ENCODE data around the gene PRCC. TPM values are rescaled to one million over a fixed set of nuclear protein-coding genes. Genes with fewer than 3 reads are reported as not detected.
A peak's percentile ranks its signal among the peaks of the same experiment; 100 is the strongest.

PRCC gene
- polyA plus RNA-seq, 3 donors, result 26.7 to 37.1 (median 29.6) TPM

DNA sequence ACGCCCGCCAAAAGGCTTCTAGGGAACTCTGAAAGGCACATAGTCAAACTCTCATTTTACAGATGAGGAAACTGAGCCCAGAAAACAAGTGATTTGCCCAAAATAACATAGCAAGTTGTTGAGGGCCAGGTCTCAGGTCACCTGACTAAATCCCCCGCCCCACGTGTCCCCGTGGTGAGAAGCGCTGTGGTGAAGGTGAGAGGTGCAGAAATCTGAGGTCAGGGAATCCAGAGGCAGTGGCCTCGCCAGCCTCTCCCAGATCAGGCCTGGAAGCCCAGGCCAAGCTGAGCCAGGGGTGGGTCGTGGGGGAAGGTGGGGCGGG lies 21.0 kb upstream of the PRCC start:
- intact Hi-C loops (cut with micrococcal nuclease), result loop anchor here in 1 of 2 donors (5.0 kb wide), 1 partner anchor 244 kb away; the partner anchor contains the start of gene MEF2D
- H3K4me3 ChIP-seq (replicated peaks in 1 of 3; ENCODE audit: low read depth in 2 of 3, low read length in 3 of 3), result peak overlapping the region in 1 of 3 experiments; percentile 84
- WGBS (ENCODE audit: insufficient coverage), result 60% methylated on average over 1 of the region's 9 CpGs
- peak overlapping the region; percentile 91 to 96 (median 95) for H3K27ac Mint-ChIP-seq
- no peak overlapping the region for H2AFZ ChIP-seq (ENCODE audit: insufficient read depth, low read depth, low read length, poor library complexity, severe bottlenecking)
- peaks cover 28 to 41% of the 10 kb centered on the region in 2 donors for H3K36me3 Mint-ChIP-seq
- peak overlapping the region; percentile 81 to 89 for H3K27ac ChIP-seq (ENCODE audit: low read depth in 1 of 2, low read length in 2 of 2)
- H3K9me3 Mint-ChIP-seq, result peaks cover 0 to 2% (median 0%) of the 10 kb centered on the region in 7 donors
- DNase-seq, result no peak
- H3K27me3 ChIP-seq (ENCODE audit: control insufficient read depth in 2 of 2, insufficient read depth in 2 of 2, low read length in 2 of 2), result no peaks in the 10 kb centered on the region
- H3K4me1 ChIP-seq (ENCODE audit: control insufficient read depth in 1 of 2, insufficient read depth in 2 of 2, low read length in 2 of 2), result peaks cover 57 to 68% of the 10 kb centered on the region in 2 donors
- peak overlapping the region; percentile 91 for H3K4me2 ChIP-seq (replicated peaks; ENCODE audit: extremely low read depth, low read length, poor library complexity, severe bottlenecking)
- H3K9me3 ChIP-seq (replicated peaks in 1 of 2; ENCODE audit: control insufficient read depth in 1 of 2, insufficient read depth in 1 of 2, low read length in 2 of 2), result no peaks in the 10 kb centered on the region
- peaks cover 79% of the 10 kb centered on the region for H3K79me2 ChIP-seq (ENCODE audit: insufficient read depth, low read length)
- TF ChIP-seq, protein P1, sequence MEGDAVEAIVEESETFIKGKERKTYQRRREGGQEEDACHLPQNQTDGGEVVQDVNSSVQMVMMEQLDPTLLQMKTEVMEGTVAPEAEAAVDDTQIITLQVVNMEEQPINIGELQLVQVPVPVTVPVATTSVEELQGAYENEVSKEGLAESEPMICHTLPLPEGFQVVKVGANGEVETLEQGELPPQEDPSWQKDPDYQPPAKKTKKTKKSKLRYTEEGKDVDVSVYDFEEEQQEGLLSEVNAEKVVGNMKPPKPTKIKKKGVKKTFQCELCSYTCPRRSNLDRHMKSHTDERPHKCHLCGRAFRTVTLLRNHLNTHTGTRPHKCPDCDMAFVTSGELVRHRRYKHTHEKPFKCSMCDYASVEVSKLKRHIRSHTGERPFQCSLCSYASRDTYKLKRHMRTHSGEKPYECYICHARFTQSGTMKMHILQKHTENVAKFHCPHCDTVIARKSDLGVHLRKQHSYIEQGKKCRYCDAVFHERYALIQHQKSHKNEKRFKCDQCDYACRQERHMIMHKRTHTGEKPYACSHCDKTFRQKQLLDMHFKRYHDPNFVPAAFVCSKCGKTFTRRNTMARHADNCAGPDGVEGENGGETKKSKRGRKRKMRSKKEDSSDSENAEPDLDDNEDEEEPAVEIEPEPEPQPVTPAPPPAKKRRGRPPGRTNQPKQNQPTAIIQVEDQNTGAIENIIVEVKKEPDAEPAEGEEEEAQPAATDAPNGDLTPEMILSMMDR (IDR thresholded peaks at IDR 0.05), result no peak
- H3K9ac ChIP-seq (ENCODE audit: insufficient read depth, low read length, poor library complexity, severe bottlenecking), result peak overlapping the region; percentile 62
- peaks cover 62% of the 10 kb centered on the region for H3K4me1 Mint-ChIP-seq
- H3K36me3 ChIP-seq (replicated peaks in 1 of 2; ENCODE audit: control insufficient read depth in 1 of 2, insufficient read depth in 2 of 2, low read length in 2 of 2), result peaks cover 30 to 35% of the 10 kb centered on the region in 2 donors
- peaks cover 45% of the 10 kb centered on the region for H4K20me1 ChIP-seq (ENCODE audit: insufficient read depth, low read length)
- H3K4me3 Mint-ChIP-seq, result peak overlapping the region in 1 of 2 donors; percentile 90
- peaks cover 0 to 3% (median 2%) of the 10 kb centered on the region in 3 donors for H3K27me3 Mint-ChIP-seq (ENCODE audit: low read depth in 3 of 3)

DNA sequence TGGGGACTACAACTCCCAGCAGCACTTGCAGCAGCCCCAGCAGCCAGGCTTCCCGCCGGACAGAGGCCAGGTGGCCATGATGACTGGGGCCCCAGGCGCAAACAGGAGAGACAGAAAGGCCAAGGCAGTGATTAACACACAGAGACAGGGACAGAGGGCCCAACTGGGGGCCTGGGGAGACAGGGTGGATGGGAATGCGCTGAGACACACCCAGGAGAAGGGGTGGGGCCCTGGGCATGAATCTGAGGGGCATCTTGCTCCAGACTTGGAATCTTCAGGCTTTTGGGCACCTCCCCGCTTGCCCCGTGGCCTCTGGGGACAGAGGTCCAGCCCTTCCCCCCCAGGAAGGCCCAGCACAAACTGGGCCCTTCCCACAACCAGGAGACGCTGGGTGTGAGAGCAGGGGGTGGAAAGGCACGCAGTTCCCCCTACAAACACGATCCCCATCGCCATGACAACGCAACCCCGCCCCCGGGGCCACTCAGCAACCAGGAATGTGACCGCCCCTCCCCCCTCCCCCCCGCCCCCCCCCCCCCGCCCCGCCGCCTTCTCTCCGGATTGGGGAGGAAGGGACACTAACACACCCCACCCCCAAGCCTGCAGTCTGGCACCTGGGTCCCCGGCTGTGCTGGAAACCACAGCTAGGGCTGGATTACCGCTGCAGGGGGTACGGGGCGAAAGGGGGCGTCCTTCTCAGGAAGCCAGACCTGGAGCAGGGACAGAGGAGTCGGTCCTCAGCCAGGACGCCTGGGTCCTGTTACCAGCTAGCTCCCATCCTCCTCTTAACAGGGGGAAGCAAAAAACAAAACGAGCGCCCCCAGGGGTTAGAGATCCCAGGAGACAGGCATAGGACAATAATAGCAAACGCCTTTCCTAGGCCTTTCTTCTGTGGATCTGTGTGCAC lies 20.4 kb upstream of the PRCC start:
- WGBS (ENCODE audit: insufficient coverage), result 19% methylated on average over 5 of the region's 29 CpGs
- peaks cover 28 to 34% of the 10 kb centered on the region in 2 donors for H3K36me3 ChIP-seq (replicated peaks in 1 of 2; ENCODE audit: control insufficient read depth in 1 of 2, insufficient read depth in 2 of 2, low read length in 2 of 2)
- Mint-ChIP-seq H3K36me3 (peaks cover 28 to 38% of the 10 kb centered on the region in 2 donors), H3K4me3 (peak overlapping the region; percentile 78 to 97), H3K4me1 (peaks cover 57% of the 10 kb centered on the region), H3K27me3 (ENCODE audit: low read depth in 3 of 3) (peaks cover 0 to 3% (median 2%) of the 10 kb centered on the region in 3 donors), H3K9me3 (peaks cover 0 to under 1% (median 0%) of the 10 kb centered on the region in 7 donors), H3K27ac (peak overlapping the region; percentile 91 to 98 (median 95))
- H3K79me2 ChIP-seq (ENCODE audit: insufficient read depth, low read length), result peaks cover 84% of the 10 kb centered on the region
- peaks cover 52 to 62% of the 10 kb centered on the region in 2 donors for H3K4me1 ChIP-seq (ENCODE audit: control insufficient read depth in 1 of 2, insufficient read depth in 2 of 2, low read length in 2 of 2)
- H3K9ac ChIP-seq (ENCODE audit: insufficient read depth, low read length, poor library complexity, severe bottlenecking), result peak overlapping the region; percentile 80
- no peak overlapping the region for H2AFZ ChIP-seq (ENCODE audit: insufficient read depth, low read depth, low read length, poor library complexity, severe bottlenecking)
- peaks cover 45% of the 10 kb centered on the region for H4K20me1 ChIP-seq (ENCODE audit: insufficient read depth, low read length)
- H3K9me3 ChIP-seq (replicated peaks in 1 of 2; ENCODE audit: control insufficient read depth in 1 of 2, insufficient read depth in 1 of 2, low read length in 2 of 2), result no peaks in the 10 kb centered on the region
- H3K27me3 ChIP-seq (ENCODE audit: control insufficient read depth in 2 of 2, insufficient read depth in 2 of 2, low read length in 2 of 2), result no peaks in the 10 kb centered on the region
- peak overlapping the region; percentile 14 to 84 (median 34) for H3K4me3 ChIP-seq (replicated peaks in 1 of 3; ENCODE audit: low read depth in 2 of 3, low read length in 3 of 3)
- TF ChIP-seq, protein P1 (IDR thresholded peaks at IDR 0.05), result no peak
- peak overlapping the region; percentile 91 for H3K4me2 ChIP-seq (replicated peaks; ENCODE audit: extremely low read depth, low read length, poor library complexity, severe bottlenecking)
- intact Hi-C loops (cut with micrococcal nuclease), result loop anchor here in 1 of 2 donors (5.0 kb wide), 1 partner anchor 245 kb away; the partner anchor contains the start of gene MEF2D
- peak overlapping the region; percentile 89 to 91 for H3K27ac ChIP-seq (ENCODE audit: low read depth in 1 of 2, low read length in 2 of 2)
- DNase-seq, result peak; percentile 62 to 76 (median 64)
